WTC11 (cell line): ENCODE data around the gene APOA1. TPM values are rescaled to one million over a fixed set of nuclear protein-coding genes. Genes with fewer than 3 reads are reported as not detected.

Experiments used
- ATAC-seq: fragments of 200-7000 bp; cut with Tn5 transposase; 2 replicates; pipeline ENCODE4 v1.10.0; 2021; ENCODE audit warnings: mild to moderate bottlenecking, moderate library complexity
- CTCF ChIA-PET: fragments of 300-600 bp; sonication (Branson Sonifier 250); formaldehyde crosslinking; loops from one replicate; lab custom pipeline; 2021; ENCODE audit warnings: antibody characterized with exemption; lab: Charles Lee
- POLR2A ChIA-PET: fragments of 350-600 bp; sonication (Branson Sonifier 250); formaldehyde crosslinking; loops from one replicate; lab custom pipeline; 2021; ENCODE audit warnings: antibody characterized with exemption; lab: Charles Lee
- DNase-seq: peaks from one replicate; pipeline ENCODE4 v3.0.0; 2021; ENCODE audit warnings: low spot score
- H3K27ac Mint-ChIP-seq: 2 replicates; pipeline ENCODE4 v1.8.0; 2021; ENCODE audit warnings: mixed read lengths
- H3K27me3 Mint-ChIP-seq: 2 replicates; pipeline ENCODE4 v1.8.0; 2021; ENCODE audit warnings: low read depth, mild to moderate bottlenecking, moderate library complexity, mixed read lengths
- H3K36me3 Mint-ChIP-seq: 2 replicates; pipeline ENCODE4 v1.8.0; 2021; ENCODE audit warnings: mixed read lengths
- H3K4me1 Mint-ChIP-seq: 2 replicates; pipeline ENCODE4 v1.8.0; 2022; ENCODE audit warnings: mixed read lengths
- H3K4me3 Mint-ChIP-seq: 2 replicates; pipeline ENCODE4 v1.8.0; 2021; ENCODE audit warnings: mild to moderate bottlenecking, moderate library complexity, mixed read lengths
- H3K9me3 Mint-ChIP-seq: 2 replicates; pipeline ENCODE4 v1.8.0; 2021; ENCODE audit warnings: mixed read lengths
- ATF1 ChIP-seq: sonication (generic); formaldehyde crosslinking; IDR thresholded peaks from 2 replicates; pipeline ENCODE4 v1.8.1; 2023; ENCODE audit warnings: mild to moderate bottlenecking, moderate library complexity, missing genetic modification reagents
- EMX1 ChIP-seq: fragments of 250-450 bp; sonication (Bioruptor Pico); IDR thresholded peaks from 2 replicates; pipeline ENCODE4 v1.8.0; 2021; ENCODE audit warnings: mild to moderate bottlenecking
- GABPB1 ChIP-seq: sonication (generic); formaldehyde crosslinking; IDR thresholded peaks from 2 replicates; pipeline ENCODE4 v1.8.1; 2023; ENCODE audit warnings: mild to moderate bottlenecking, missing genetic modification reagents
- JUN ChIP-seq: sonication (generic); formaldehyde crosslinking; IDR thresholded peaks from 2 replicates; pipeline ENCODE4 v1.8.0; 2023; ENCODE audit warnings: mild to moderate bottlenecking, missing genetic modification reagents
- NR3C1 ChIP-seq: sonication (generic); formaldehyde crosslinking; conservative IDR thresholded peaks from 2 replicates; pipeline ENCODE4 v1.8.1; 2023; ENCODE audit warnings: low read depth, mild to moderate bottlenecking, missing genetic modification reagents
- OVOL2 ChIP-seq: fragments of 250-450 bp; sonication (Bioruptor Pico); IDR thresholded peaks from 2 replicates; pipeline ENCODE4 v1.9.0; 2021; ENCODE audit warnings: mild to moderate bottlenecking, borderline replicate concordance
- SP1 ChIP-seq: sonication (generic); formaldehyde crosslinking; conservative IDR thresholded peaks from 2 replicates; pipeline ENCODE4 v1.8.1; 2022; ENCODE audit warnings: missing genetic modification reagents
- total RNA-seq: library from RNA; stranded (reverse); gene quantifications from 3 replicates; pipeline ENCODE4 v1.2.3, GENCODE V29; 2021
- TF ChIP-seq, protein P1 (sequence below): sonication (generic); formaldehyde crosslinking; conservative IDR thresholded peaks from 2 replicates; pipeline ENCODE4 v1.8.1; 2023; ENCODE audit warnings: mild to moderate bottlenecking, low read depth, missing genetic modification reagents, moderate library complexity
- TF ChIP-seq, protein P2 (sequence below): sonication (generic); formaldehyde crosslinking; IDR thresholded peaks from 2 replicates; pipeline ENCODE4 v1.8.1; 2023; ENCODE audit warnings: mild to moderate bottlenecking, missing genetic modification reagents, moderate library complexity
- TF ChIP-seq, protein P3 (sequence below): sonication (generic); formaldehyde crosslinking; IDR thresholded peaks from 2 replicates; pipeline ENCODE4 v1.8.1; 2022; ENCODE audit warnings: missing genetic modification reagents, borderline replicate concordance
- TF ChIP-seq, protein P4 (sequence below): fragments of 250-450 bp; sonication (Bioruptor Pico); IDR thresholded peaks from 2 replicates; pipeline ENCODE4 v1.9.0; 2021; ENCODE audit warnings: mild to moderate bottlenecking, borderline replicate concordance
- TF ChIP-seq, protein P5 (sequence below): sonication (generic); formaldehyde crosslinking; IDR thresholded peaks from 2 replicates; pipeline ENCODE4 v1.8.0; 2022; ENCODE audit warnings: mild to moderate bottlenecking, missing genetic modification reagents
- TF ChIP-seq, protein P6 (sequence below): fragments of 250-450 bp; sonication (Bioruptor Pico); IDR thresholded peaks from 2 replicates; pipeline ENCODE4 v2.1.2; 2022; ENCODE audit warnings: mild to moderate bottlenecking, moderate library complexity

APOA1 gene
- total RNA-seq, 1 experiment from 2014 or later = 2.1 TPM

DNA sequence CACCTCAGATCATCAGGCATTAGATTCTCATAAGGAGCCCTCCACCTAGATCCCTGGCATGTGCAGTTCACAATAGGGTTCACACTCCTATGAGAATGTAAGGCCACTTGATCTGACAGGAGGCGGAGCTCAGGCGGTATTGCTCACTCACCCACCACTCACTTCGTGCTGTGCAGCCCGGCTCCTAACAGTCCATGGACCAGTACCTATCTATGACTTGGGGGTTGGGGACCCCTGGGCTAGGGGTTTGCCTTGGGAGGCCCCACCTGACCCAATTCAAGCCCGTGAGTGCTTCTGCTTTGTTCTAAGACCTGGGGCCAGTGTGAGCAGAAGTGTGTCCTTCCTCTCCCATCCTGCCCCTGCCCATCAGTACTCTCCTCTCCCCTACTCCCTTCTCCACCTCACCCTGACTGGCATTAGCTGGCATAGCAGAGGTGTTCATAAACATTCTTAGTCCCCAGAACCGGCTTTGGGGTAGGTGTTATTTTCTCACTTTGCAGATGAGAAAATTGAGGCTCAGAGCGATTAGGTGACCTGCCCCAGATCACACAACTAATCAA lies 5.6 kb downstream of the APOA1 start (continued):
- TF ChIP-seq, protein P1, sequence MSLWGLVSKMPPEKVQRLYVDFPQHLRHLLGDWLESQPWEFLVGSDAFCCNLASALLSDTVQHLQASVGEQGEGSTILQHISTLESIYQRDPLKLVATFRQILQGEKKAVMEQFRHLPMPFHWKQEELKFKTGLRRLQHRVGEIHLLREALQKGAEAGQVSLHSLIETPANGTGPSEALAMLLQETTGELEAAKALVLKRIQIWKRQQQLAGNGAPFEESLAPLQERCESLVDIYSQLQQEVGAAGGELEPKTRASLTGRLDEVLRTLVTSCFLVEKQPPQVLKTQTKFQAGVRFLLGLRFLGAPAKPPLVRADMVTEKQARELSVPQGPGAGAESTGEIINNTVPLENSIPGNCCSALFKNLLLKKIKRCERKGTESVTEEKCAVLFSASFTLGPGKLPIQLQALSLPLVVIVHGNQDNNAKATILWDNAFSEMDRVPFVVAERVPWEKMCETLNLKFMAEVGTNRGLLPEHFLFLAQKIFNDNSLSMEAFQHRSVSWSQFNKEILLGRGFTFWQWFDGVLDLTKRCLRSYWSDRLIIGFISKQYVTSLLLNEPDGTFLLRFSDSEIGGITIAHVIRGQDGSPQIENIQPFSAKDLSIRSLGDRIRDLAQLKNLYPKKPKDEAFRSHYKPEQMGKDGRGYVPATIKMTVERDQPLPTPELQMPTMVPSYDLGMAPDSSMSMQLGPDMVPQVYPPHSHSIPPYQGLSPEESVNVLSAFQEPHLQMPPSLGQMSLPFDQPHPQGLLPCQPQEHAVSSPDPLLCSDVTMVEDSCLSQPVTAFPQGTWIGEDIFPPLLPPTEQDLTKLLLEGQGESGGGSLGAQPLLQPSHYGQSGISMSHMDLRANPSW = no peak
- TF ChIP-seq, protein P2, sequence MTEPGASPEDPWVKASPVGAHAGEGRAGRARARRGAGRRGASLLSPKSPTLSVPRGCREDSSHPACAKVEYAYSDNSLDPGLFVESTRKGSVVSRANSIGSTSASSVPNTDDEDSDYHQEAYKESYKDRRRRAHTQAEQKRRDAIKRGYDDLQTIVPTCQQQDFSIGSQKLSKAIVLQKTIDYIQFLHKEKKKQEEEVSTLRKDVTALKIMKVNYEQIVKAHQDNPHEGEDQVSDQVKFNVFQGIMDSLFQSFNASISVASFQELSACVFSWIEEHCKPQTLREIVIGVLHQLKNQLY (CRISPR knock-in tag) = no peak

DNA sequence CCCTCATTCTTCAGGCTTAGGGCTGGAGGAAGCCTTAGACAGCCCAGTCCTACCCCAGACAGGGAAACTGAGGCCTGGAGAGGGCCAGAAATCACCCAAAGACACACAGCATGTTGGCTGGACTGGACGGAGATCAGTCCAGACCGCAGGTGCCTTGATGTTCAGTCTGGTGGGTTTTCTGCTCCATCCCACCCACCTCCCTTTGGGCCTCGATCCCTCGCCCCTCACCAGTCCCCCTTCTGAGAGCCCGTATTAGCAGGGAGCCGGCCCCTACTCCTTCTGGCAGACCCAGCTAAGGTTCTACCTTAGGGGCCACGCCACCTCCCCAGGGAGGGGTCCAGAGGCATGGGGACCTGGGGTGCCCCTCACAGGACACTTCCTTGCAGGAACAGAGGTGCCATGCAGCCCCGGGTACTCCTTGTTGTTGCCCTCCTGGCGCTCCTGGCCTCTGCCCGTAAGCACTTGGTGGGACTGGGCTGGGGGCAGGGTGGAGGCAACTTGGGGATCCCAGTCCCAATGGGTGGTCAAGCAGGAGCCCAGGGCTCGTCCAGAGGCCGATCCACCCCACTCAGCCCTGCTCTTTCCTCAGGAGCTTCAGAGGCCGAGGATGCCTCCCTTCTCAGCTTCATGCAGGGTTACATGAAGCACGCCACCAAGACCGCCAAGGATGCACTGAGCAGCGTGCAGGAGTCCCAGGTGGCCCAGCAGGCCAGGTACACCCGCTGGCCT lies 7.1 kb downstream of the APOA1 start:
- POLR2A ChIA-PET = no interaction called here
- no peak overlapping the region for H3K27ac Mint-ChIP-seq
- H3K9me3 Mint-ChIP-seq = peaks cover 3% of the 10 kb centered on the region; the same call in 1 of the 2 replicates
- no peak overlapping the region for H3K4me3 Mint-ChIP-seq
- CTCF ChIA-PET = interaction anchor here (1.1 to 1.7 kb wide), 2 partner anchors 12 to 39 kb away, joined by 3 to 10 read pairs; partner anchors contain the start of gene APOA5
- TF ChIP-seq NR3C1 (CRISPR knock-in tag) (no peak), GABPB1 (no peak), SP1 (CRISPR knock-in tag) (no peak), ATF1 (CRISPR knock-in tag) (no peak), OVOL2 (CRISPR knock-in tag) (no peak), EMX1 (CRISPR knock-in tag) (no peak), JUN (no peak)
- TF ChIP-seq, protein P3, sequence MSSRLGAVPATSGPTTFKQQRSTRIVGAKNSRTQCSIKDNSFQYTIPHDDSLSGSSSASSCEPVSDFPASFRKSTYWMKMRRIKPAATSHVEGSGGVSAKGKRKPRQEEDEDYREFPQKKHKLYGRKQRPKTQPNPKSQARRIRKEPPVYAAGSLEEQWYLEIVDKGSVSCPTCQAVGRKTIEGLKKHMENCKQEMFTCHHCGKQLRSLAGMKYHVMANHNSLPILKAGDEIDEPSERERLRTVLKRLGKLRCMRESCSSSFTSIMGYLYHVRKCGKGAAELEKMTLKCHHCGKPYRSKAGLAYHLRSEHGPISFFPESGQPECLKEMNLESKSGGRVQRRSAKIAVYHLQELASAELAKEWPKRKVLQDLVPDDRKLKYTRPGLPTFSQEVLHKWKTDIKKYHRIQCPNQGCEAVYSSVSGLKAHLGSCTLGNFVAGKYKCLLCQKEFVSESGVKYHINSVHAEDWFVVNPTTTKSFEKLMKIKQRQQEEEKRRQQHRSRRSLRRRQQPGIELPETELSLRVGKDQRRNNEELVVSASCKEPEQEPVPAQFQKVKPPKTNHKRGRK (CRISPR knock-in tag) = no peak
- TF ChIP-seq, protein P4, sequence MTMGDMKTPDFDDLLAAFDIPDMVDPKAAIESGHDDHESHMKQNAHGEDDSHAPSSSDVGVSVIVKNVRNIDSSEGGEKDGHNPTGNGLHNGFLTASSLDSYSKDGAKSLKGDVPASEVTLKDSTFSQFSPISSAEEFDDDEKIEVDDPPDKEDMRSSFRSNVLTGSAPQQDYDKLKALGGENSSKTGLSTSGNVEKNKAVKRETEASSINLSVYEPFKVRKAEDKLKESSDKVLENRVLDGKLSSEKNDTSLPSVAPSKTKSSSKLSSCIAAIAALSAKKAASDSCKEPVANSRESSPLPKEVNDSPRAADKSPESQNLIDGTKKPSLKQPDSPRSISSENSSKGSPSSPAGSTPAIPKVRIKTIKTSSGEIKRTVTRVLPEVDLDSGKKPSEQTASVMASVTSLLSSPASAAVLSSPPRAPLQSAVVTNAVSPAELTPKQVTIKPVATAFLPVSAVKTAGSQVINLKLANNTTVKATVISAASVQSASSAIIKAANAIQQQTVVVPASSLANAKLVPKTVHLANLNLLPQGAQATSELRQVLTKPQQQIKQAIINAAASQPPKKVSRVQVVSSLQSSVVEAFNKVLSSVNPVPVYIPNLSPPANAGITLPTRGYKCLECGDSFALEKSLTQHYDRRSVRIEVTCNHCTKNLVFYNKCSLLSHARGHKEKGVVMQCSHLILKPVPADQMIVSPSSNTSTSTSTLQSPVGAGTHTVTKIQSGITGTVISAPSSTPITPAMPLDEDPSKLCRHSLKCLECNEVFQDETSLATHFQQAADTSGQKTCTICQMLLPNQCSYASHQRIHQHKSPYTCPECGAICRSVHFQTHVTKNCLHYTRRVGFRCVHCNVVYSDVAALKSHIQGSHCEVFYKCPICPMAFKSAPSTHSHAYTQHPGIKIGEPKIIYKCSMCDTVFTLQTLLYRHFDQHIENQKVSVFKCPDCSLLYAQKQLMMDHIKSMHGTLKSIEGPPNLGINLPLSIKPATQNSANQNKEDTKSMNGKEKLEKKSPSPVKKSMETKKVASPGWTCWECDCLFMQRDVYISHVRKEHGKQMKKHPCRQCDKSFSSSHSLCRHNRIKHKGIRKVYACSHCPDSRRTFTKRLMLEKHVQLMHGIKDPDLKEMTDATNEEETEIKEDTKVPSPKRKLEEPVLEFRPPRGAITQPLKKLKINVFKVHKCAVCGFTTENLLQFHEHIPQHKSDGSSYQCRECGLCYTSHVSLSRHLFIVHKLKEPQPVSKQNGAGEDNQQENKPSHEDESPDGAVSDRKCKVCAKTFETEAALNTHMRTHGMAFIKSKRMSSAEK = no peak
- TF ChIP-seq, protein P5, sequence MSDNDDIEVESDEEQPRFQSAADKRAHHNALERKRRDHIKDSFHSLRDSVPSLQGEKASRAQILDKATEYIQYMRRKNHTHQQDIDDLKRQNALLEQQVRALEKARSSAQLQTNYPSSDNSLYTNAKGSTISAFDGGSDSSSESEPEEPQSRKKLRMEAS (CRISPR knock-in tag) = no peak
- TF ChIP-seq, protein P6, sequence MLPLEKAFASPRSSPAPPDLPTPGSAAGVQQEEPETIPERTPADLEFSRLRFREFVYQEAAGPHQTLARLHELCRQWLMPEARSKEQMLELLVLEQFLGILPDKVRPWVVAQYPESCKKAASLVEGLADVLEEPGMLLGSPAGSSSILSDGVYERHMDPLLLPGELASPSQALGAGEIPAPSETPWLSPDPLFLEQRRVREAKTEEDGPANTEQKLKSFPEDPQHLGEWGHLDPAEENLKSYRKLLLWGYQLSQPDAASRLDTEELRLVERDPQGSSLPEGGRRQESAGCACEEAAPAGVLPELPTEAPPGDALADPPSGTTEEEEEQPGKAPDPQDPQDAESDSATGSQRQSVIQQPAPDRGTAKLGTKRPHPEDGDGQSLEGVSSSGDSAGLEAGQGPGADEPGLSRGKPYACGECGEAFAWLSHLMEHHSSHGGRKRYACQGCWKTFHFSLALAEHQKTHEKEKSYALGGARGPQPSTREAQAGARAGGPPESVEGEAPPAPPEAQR = no peak
- TF ChIP-seq, protein P2 (CRISPR knock-in tag) = no peak
- peaks cover 5% of the 10 kb centered on the region for H3K4me1 Mint-ChIP-seq
- ATAC-seq = no peak
- H3K36me3 Mint-ChIP-seq = no peaks in the 10 kb centered on the region
- no peak for DNase-seq
- H3K27me3 Mint-ChIP-seq = peaks cover 7% of the 10 kb centered on the region
